Astrocyte (in vitro differentiated cells and primary cell): ENCODE data around the gene KIF2A.

ENCODE experiments used
- EZH2 ChIP-seq: IDR thresholded peaks from 2 replicates; pipeline ENCODE4 v1.6.1; 2012; ENCODE audit warnings: mild to moderate bottlenecking, low read length, inconsistent platforms; ENCODE audit not compliant: insufficient read depth
- TF ChIP-seq, protein P1 (sequence below): IDR thresholded peaks from 2 replicates; pipeline ENCODE4 v1.5.1; 2011; ENCODE audit warnings: low read depth, mild to moderate bottlenecking, inconsistent platforms, low read length, moderate library complexity; ENCODE audit not compliant: insufficient read depth

DNA sequence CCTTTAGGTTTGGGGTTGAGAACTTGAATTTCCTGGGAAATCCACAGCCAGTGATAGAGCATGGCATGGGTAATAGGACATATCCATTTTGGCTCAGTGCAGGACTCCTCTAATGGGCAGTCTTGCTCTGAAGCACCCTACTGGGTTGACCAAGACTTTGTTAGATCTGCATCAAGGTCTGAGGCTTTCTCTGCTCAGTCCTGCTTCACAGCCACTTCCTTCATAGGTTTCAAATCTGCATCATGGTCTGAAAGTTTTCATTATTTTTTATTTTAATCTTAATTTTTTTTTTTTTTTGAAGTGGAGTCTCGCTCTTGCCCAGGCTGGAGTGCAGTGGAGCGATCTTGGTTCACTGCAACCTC is 36.5 kb downstream of the KIF2A start:
- TF ChIP-seq, protein P1, sequence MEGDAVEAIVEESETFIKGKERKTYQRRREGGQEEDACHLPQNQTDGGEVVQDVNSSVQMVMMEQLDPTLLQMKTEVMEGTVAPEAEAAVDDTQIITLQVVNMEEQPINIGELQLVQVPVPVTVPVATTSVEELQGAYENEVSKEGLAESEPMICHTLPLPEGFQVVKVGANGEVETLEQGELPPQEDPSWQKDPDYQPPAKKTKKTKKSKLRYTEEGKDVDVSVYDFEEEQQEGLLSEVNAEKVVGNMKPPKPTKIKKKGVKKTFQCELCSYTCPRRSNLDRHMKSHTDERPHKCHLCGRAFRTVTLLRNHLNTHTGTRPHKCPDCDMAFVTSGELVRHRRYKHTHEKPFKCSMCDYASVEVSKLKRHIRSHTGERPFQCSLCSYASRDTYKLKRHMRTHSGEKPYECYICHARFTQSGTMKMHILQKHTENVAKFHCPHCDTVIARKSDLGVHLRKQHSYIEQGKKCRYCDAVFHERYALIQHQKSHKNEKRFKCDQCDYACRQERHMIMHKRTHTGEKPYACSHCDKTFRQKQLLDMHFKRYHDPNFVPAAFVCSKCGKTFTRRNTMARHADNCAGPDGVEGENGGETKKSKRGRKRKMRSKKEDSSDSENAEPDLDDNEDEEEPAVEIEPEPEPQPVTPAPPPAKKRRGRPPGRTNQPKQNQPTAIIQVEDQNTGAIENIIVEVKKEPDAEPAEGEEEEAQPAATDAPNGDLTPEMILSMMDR: no peak
- no peak for TF ChIP-seq EZH2
